ENCODE data around the gene KPNA6. TPM values are rescaled to one million over a fixed set of nuclear protein-coding genes. Genes with fewer than 3 reads are reported as not detected.
A peak's percentile ranks its signal among the peaks of the same experiment; 100 is the strongest.
"Not testable (repeated sequence)": the region's sequence is repeated elsewhere in the genome, so short reads cannot be mapped to it uniquely, and the experiment has no call there.

Gene KPNA6
- total RNA-seq, 1 experiment from 2014 or later: 26.0 TPM

DNA sequence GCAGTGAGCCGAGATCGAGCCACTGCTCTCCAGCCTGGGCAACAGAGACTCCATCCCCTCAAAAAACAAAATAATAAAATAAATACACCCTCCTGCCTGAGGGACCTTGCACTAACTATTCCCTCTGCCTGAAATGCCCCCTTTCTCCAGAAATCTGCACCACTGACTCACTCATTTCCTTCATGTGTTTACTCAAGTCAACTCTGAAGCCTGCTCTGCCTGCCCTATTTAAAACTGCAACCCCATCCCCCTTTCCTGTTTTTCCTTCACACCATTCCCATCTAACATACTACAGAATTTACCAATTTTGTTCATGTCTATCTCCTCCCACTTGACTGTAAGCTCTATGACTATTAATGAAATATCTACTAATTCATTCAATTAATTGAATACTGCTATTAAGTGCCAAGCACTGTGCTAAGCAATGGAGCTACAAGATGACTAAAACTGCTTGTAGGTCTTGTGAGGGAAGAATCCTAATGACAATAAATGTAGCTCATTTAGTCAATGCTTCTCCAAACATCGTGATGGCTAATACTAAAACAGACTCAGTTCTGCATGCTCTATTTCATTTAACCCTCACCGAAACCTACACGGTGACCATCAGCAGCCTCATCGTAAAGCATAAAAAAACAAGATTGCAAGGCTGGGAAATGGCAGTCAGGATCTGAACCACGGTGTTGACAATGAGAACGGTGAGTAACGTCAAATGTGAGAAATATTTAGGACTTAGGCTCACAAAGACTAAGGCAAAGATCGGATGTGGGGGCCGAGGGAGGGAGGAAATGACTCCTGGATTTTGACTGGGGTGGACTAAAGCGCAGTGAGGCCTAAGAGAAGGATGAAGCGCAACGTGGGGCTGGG, 35.9 kb upstream of the KPNA6 start:
- Histone ChIP-seq H3K27me3 (ENCODE audit: low read length) (no peaks in the 10 kb centered on the region), H3K79me2 (ENCODE audit: low read length) (peaks cover 22% of the 10 kb centered on the region), H3K4me1 (ENCODE audit: low read length) (peaks cover 20% of the 10 kb centered on the region), H3K27ac (ENCODE audit: low read length) (peak overlapping the region; percentile 22), H2AFZ (ENCODE audit: low read length) (peak overlapping the region; percentile 83), H3K9me2 (replicated peaks; ENCODE audit: insufficient read depth, low read length) (no peaks in the 10 kb centered on the region), H3K9ac (ENCODE audit: low read length) (peak overlapping the region; percentile 85), H3K9me3 (ENCODE audit: low read length) (no peaks in the 10 kb centered on the region), H3K4me3 (ENCODE audit: low read length) (peak overlapping the region; percentile 78), H4K20me1 (ENCODE audit: insufficient read depth, low read depth, low read length) (0 out of 2 replicates have a peak, but pooled peaks cover 4% of the 10 kb centered on the region), H3K4me2 (ENCODE audit: low read depth, low read length, poor library complexity, severe bottlenecking) (peak overlapping the region; percentile 79), H3K36me3 (ENCODE audit: insufficient read depth, low read length) (peaks cover 13% of the 10 kb centered on the region; the same call in 1 of the 2 replicates)
- no peak for DNase-seq

GRCh38 chr1:32072622-32073298, 35.1 kb upstream of the KPNA6 start, which contains the start of gene TMEM39B:
Gene TMEM39B, plus strand, starts transcription at chr1:32072939. Its CDS starts 109 bp downstream, at chr1:32073048.
- H3K9me2 ChIP-seq (replicated peaks; ENCODE audit: insufficient read depth, low read length): no peaks in the 10 kb centered on the region
- H2AFZ ChIP-seq (ENCODE audit: low read length): peak within 1 kb of the TSS; percentile 83
- H4K20me1 ChIP-seq (ENCODE audit: insufficient read depth, low read depth, low read length): 0 out of 2 replicates have a peak, but pooled peaks cover 4% of the 10 kb centered on the region
- peaks cover 18% of the 10 kb centered on the region; the same call in 1 of the 2 replicates for H3K36me3 ChIP-seq (ENCODE audit: insufficient read depth, low read length)
- H3K4me1 ChIP-seq (ENCODE audit: low read length): peaks cover 20% of the 10 kb centered on the region
- peak; percentile 98 for DNase-seq
- H3K27ac ChIP-seq (ENCODE audit: low read length): peak within 1 kb of the TSS; percentile 78
- H3K4me3 ChIP-seq (ENCODE audit: low read length): peak within 1 kb of the TSS; percentile 78
- H3K9me3 ChIP-seq (ENCODE audit: low read length): no peaks in the 10 kb centered on the region
- peak within 1 kb of the TSS; percentile 85 for H3K9ac ChIP-seq (ENCODE audit: low read length)
- H3K27me3 ChIP-seq (ENCODE audit: low read length): no peaks in the 10 kb centered on the region
- peak within 1 kb of the TSS; percentile 79 for H3K4me2 ChIP-seq (ENCODE audit: low read depth, low read length, poor library complexity, severe bottlenecking)
- H3K79me2 ChIP-seq (ENCODE audit: low read length): peaks cover 22% of the 10 kb centered on the region

DNA sequence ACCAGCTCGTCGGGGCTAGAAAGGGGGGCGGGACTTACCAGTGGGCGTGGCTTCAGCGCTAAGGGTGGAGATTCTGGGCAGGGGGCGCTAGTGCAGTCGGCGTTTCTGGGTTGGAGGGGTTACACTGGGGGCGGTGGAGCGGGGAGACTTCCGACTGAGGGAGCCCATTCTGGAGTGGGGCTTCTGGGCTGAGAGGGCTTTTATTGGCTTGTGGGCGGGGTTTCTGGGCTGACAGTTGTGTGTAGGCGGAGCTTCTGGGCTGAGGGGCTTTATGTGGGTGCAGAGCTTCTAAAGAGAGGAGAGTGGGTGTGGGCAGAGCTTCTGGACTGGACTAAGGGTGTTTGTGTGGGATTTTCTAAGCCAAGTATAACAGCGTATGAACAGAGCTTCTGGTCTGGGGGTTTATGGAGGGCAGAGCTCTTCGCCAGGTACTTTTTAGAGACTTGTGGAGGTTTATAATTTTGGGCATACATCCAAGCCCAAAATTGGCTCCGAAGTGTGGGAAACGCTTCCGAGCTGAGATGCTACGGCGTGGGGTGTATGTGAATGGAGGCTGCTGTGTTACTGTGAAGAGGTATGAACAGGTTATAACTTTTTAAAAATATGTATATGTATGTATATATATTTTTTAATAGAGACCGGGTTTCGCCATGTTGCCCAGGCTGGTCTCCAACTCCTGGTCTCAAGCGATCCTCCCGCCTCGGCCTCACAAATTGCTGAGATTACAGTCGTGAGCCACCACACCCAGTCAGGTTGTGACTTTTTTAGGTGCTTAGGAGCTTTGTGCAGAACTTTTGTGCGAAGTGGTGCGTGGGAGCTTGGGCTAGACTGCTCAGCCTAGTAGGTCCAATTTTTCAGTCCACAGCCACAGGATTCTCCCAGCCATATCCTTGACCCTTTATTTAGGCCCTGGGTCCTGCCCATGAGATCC, 34.3 kb upstream of the KPNA6 start:
- Histone ChIP-seq H3K9me2 (replicated peaks; ENCODE audit: insufficient read depth, low read length) (no peaks in the 10 kb centered on the region), H4K20me1 (ENCODE audit: insufficient read depth, low read depth, low read length) (0 out of 2 replicates have a peak, but pooled peaks cover 4% of the 10 kb centered on the region), H3K4me3 (ENCODE audit: low read length) (peak overlapping the region; percentile 78), H3K9ac (ENCODE audit: low read length) (peak overlapping the region; percentile 85), H2AFZ (ENCODE audit: low read length) (no peak overlapping the region), H3K36me3 (ENCODE audit: insufficient read depth, low read length) (peaks cover 22% of the 10 kb centered on the region; the same call in 1 of the 2 replicates), H3K79me2 (ENCODE audit: low read length) (peaks cover 22% of the 10 kb centered on the region), H3K4me2 (ENCODE audit: low read depth, low read length, poor library complexity, severe bottlenecking) (peak overlapping the region; percentile 79), H3K4me1 (ENCODE audit: low read length) (peaks cover 20% of the 10 kb centered on the region), H3K9me3 (ENCODE audit: low read length) (no peaks in the 10 kb centered on the region), H3K27me3 (ENCODE audit: low read length) (no peaks in the 10 kb centered on the region), H3K27ac (ENCODE audit: low read length) (peak overlapping the region; percentile 78; the same call in 1 of the 2 replicates)
- DNase-seq: no peak

DNA sequence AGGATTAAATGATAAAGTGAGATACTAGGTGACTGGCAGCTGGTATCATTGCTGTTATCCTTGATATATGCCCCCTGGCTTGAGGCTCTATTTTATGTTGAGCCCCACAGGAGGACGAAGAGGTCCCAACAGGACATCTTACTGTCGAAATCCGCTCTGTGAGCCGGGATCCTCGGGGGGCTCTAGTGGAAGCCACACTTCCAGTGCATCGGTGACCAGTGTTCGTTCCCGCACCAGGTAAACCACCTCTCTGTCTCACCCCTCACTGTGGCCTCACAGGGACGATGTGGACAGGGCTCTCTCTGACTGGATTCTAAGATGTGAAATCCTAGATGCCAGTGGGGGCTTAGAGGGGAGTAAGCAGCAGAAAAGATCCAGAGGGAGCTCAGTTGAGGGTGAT, 33.0 kb upstream of the KPNA6 start:
- H3K36me3 ChIP-seq (ENCODE audit: insufficient read depth, low read length): peaks cover 22% of the 10 kb centered on the region; the same call in 1 of the 2 replicates
- no peak overlapping the region for H3K27ac ChIP-seq (ENCODE audit: low read length)
- H2AFZ ChIP-seq (ENCODE audit: low read length): no peak overlapping the region
- H3K4me1 ChIP-seq (ENCODE audit: low read length): peaks cover 20% of the 10 kb centered on the region
- no peaks in the 10 kb centered on the region for H3K9me3 ChIP-seq (ENCODE audit: low read length)
- H3K4me3 ChIP-seq (ENCODE audit: low read length): no peak overlapping the region
- no peaks in the 10 kb centered on the region for H3K27me3 ChIP-seq (ENCODE audit: low read length)
- H3K4me2 ChIP-seq (ENCODE audit: low read depth, low read length, poor library complexity, severe bottlenecking): no peak overlapping the region
- no peak overlapping the region for H3K9ac ChIP-seq (ENCODE audit: low read length)
- H4K20me1 ChIP-seq (ENCODE audit: insufficient read depth, low read depth, low read length): 0 out of 2 replicates have a peak, but pooled peaks cover 4% of the 10 kb centered on the region
- no peaks in the 10 kb centered on the region for H3K9me2 ChIP-seq (replicated peaks; ENCODE audit: insufficient read depth, low read length)
- no peak for DNase-seq
- H3K79me2 ChIP-seq (ENCODE audit: low read length): peaks cover 22% of the 10 kb centered on the region

DNA sequence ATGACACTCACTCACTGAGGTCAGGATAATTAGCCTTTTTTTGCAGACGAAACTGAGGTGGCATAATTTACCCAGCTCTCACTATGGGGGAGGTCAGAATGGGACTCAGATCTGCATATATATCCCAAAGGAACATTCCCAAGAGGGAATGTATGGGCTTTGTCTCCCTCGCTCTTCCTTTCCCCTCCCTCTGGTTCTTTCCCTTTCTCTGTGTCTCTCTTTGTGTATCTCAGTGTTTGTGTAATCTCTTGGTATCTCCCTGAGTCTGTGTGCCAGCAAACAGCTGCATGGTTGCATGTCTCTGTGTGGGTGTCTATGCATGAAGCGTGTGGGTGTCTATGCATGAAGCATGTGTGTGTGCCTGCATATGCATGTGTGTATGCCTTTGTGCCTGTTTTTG, 30.4 kb upstream of the KPNA6 start:
- Histone ChIP-seq H3K27me3 (ENCODE audit: low read length) (no peaks in the 10 kb centered on the region), H3K79me2 (ENCODE audit: low read length) (peaks cover 22% of the 10 kb centered on the region), H3K9ac (ENCODE audit: low read length) (no peak overlapping the region), H4K20me1 (ENCODE audit: insufficient read depth, low read depth, low read length) (0 out of 2 replicates have a peak, but pooled peaks cover 4% of the 10 kb centered on the region), H3K27ac (ENCODE audit: low read length) (no peak overlapping the region), H3K4me2 (ENCODE audit: low read depth, low read length, poor library complexity, severe bottlenecking) (no peak overlapping the region), H2AFZ (ENCODE audit: low read length) (no peak overlapping the region), H3K4me3 (ENCODE audit: low read length) (no peak overlapping the region), H3K9me3 (ENCODE audit: low read length) (no peaks in the 10 kb centered on the region), H3K4me1 (ENCODE audit: low read length) (peaks cover 12% of the 10 kb centered on the region), H3K9me2 (replicated peaks; ENCODE audit: insufficient read depth, low read length) (no peaks in the 10 kb centered on the region), H3K36me3 (ENCODE audit: insufficient read depth, low read length) (peaks cover 22% of the 10 kb centered on the region; the same call in 1 of the 2 replicates)
- no peak for DNase-seq

- no peak overlapping the region for H3K4me2 ChIP-seq (ENCODE audit: low read depth, low read length, poor library complexity, severe bottlenecking)
- no peaks in the 10 kb centered on the region for H3K9me3 ChIP-seq (ENCODE audit: low read length)
- peaks cover 23% of the 10 kb centered on the region; the same call in 1 of the 2 replicates for H3K36me3 ChIP-seq (ENCODE audit: insufficient read depth, low read length)
Observed at GRCh38 chr1:32082022-32082421, 25.8 kb upstream of the KPNA6 start.

DNA sequence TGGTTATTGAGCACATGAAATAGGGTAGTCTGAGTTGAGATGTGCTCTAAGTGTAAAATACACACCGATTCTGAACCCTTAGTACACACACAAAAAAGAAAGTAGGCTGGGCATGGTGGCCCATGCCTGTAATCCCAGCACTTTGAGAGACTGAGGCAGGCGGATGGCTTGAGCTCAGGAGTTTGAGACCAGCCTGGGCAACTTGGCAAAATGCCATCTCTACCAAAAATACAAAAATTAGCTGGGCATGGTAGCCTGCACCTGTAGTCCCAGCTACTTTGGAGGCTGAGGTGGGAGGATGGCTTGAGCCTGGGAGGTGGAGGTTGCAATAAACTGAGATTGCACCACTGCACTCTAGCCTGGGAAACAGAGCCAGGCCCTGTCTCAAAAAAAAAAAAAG, 21.5 kb upstream of the KPNA6 start:
- not testable (repeated sequence) for H3K4me2 ChIP-seq (ENCODE audit: low read depth, low read length, poor library complexity, severe bottlenecking); DNase-seq; H3K4me3 ChIP-seq (ENCODE audit: low read length); H4K20me1 ChIP-seq (ENCODE audit: insufficient read depth, low read depth, low read length); H3K4me1 ChIP-seq (ENCODE audit: low read length); H3K27me3 ChIP-seq (ENCODE audit: low read length); H3K9me3 ChIP-seq (ENCODE audit: low read length); H3K27ac ChIP-seq (ENCODE audit: low read length); H3K9me2 ChIP-seq (replicated peaks; ENCODE audit: insufficient read depth, low read length); H3K79me2 ChIP-seq (ENCODE audit: low read length); H3K9ac ChIP-seq (ENCODE audit: low read length); H2AFZ ChIP-seq (ENCODE audit: low read length)
- H3K36me3 ChIP-seq (ENCODE audit: insufficient read depth, low read length): peaks cover 14% of the 10 kb centered on the region

More at GRCh38 chr1:32082022-32082421, 25.8 kb upstream of the KPNA6 start:
- Histone ChIP-seq H3K27me3 (ENCODE audit: low read length) (no peaks in the 10 kb centered on the region), H3K4me1 (ENCODE audit: low read length) (no peaks in the 10 kb centered on the region), H3K4me3 (ENCODE audit: low read length) (no peak overlapping the region), H3K9ac (ENCODE audit: low read length) (no peak overlapping the region), H4K20me1 (ENCODE audit: insufficient read depth, low read depth, low read length) (no peaks in the 10 kb centered on the region), H3K27ac (ENCODE audit: low read length) (no peak overlapping the region), H2AFZ (ENCODE audit: low read length) (no peak overlapping the region), H3K79me2 (ENCODE audit: low read length) (no peaks in the 10 kb centered on the region; the same call in 1 of the 2 replicates), H3K9me2 (replicated peaks; ENCODE audit: insufficient read depth, low read length) (no peaks in the 10 kb centered on the region)
- DNase-seq: no peak
